ENCODE results near the gene SOST.
"Not testable (repeated sequence)": the region's sequence is repeated elsewhere in the genome, so short reads cannot be mapped to it uniquely, and the experiment has no call there.

The SOST gene

DNA sequence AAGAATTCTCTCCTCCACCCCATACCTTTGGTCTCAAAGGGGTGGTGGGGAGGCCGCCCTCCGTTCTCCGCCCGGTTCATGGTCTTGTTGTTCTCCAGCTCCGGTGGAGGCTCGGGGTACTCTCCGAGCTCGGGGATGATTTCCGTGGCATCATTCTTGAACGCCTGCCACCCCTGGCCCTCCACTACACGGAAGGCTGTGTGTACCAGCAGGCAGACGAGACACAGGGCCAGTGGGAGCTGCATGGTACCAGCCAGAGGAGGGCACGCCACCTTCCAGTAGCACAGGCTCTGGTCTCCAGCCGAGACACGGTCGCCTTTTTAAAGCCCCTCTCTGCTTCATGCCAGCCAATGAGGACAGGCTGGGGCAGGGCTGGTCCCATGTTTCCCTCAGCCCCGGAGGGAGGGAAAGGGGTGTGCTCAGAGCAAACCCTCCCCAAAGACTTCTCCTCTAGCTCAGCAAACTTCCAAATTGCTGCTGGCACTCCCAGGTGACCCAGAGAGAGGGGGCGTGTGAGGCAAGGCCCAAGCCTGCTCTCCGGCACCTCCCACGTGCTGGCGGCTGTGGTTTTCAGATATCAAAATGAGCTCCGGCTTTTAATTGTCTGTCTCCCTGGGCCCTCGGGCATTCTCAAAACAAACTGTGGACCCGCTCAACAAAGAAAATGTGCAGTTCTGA lies at the start of gene SOST:
Gene SOST, minus strand, starts transcription at position 295 of the 678 bp plus-strand sequence. Its CDS starts 50 bp downstream, at position 245.
- DNase-seq = no peak

- no peak for DNase-seq
Observed at GRCh38 chr17:43808076-43808475, 49.5 kb upstream of the SOST start.

- DNase-seq = no peak
Observed at GRCh38 chr17:43805117-43805516, 46.5 kb upstream of the SOST start.

DNA sequence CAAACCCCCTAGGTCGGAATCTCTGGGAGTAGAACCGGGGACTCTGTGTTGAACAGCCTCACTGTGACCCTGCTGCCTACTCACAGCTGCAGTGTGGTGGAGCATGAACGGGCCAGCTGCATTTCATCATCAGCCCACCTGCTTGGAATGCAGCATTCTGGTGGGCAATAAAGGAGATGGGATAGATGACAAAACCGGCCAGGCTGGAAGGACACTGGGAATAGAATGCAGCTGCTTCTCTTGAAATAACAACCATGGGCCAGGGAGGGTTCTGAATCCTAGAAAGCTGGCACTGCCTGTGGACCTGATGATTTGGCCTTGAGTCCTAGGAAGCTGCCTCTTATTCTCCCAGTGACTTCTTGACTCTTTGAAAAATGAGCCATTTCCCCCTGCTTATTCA lies 45.2 kb upstream of the SOST start:
- DNase-seq = no peak

DNA sequence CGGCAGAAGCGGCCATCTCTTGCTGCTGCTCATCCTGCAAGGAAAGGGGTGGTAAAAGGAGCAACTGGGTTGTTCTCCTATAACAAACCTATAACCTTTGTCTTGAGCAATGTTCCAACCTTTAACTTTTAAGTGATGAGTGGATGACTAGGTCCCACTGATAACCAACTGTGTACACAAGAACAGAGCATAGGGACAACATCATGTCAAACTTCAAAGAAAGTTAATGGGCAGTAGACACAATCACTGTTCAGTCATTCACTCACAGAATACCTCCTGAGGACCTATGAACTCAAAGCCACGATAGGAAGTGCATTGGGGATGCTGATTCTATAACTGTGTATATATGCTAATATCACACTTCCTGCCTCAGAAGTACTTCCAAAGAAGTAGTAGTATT lies 43.3 kb upstream of the SOST start:
- DNase-seq = no peak

DNA sequence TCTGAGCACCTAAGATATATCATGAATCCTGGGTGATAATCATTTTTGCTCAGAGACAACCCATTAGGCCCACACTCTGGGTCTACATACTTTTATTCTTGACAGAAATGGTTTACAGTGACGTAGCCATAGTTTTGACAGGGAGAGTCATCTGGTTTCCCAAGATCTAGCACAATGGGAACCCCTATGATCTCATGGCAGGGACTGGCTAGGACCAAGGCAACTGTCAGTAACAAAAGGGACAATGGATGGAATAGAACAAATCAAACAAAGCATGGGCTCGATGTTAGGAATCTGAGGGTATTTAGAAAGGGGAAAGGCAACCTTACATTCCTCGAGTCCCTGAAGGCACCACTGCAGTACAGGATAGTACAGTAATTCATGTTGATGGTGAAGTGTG lies 42.1 kb upstream of the SOST start:
- no peak for DNase-seq

DNA sequence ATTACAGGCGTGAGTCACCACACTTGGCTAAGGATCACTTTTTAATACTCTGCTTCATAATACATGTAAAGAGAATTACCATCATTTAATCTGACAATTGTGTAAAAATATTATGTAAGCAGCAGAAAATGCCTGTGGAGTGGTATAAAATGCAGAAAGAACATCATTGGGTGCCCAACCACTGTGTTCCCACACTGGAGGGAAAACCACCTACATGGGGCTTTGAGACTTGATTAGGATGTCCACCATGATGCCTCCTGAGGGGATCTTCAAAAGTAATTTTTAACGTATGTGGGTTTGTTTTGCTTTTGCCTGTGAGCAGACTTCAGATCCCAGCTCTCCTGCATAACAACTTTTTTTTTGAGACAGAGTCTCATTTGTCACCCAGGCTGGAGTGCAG lies 40.5 kb upstream of the SOST start:
- no peak for DNase-seq

DNA sequence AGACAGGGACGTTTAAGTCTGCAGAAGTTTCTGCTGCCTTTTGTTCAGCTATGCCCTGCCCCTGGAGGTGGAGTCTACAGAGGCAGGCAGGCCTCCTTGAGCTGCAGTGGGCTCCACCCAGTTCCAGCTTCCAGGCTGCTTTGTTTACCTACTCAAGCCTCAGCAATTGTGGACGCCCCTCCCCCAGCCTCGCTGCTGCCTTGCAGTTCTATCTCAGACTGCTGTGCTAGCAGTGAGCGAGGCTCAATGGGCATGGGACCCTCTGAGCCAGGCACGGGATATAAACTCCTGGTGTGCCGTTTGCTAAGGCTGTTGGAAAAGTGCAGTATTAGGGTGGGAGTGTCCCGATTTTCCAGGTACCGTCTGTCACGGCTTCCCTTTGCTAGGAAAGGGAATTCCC lies 39.4 kb upstream of the SOST start:
- not testable (repeated sequence) for DNase-seq

- not testable (repeated sequence) for DNase-seq
Observed at GRCh38 chr17:43792668-43793067, 34.1 kb upstream of the SOST start.

DNA sequence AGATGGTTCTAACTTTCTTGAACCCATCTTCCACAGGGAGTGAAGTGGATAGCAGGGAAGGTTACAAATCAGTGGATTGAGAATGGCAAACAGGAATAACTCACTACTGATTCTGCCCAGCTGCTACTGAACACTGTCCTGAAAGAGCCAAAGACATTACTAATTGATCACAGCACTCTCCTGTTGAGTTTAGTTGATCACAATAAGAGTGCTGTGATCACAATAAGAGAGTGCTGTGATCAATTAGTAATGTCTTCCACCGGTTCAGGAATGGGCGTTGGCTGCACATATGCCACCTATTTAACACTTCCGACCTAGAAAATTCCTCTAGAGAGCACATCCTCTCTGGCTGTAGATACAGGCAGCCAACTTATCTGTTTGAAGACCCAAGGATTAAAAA lies 33.0 kb upstream of the SOST start:
- DNase-seq = no peak

DNA sequence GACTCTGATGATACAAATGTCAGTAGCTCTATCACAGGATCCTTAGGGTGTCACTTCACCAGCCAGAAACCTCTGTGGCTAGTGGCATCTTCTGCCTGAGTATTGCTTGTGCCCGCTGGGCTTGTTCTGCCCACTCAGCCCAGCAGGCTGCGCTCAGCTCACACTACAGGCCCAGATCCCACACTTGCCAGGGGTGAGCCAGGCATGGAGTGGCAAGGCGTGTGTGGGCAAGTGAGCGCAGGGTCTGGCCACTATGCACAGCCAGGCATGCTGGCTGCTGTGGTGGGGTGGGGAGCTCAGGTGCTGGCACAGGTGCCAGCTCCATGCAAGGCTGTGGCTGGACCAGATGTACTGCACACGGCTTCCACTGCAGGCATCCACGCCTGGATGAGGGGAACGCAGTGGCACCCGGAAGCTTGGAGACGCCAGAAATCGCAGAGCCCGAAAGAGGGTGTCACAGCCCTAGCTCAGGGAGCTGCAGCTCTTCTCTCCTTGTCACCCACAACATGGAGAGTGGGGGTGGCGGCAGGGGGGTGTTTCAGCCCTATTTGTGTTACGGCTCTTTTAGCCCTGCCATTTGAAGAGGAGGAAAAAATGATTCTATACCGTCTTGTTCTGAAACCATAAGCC lies 31.8 kb upstream of the SOST start:
- no peak for DNase-seq

- DNase-seq = no peak
Observed at GRCh38 chr17:43789482-43789881, 30.9 kb upstream of the SOST start.

- no peak for DNase-seq
Observed at GRCh38 chr17:43788540-43788939, 29.9 kb upstream of the SOST start.

- no peak for DNase-seq
Observed at GRCh38 chr17:43787728-43788127, 29.1 kb upstream of the SOST start.

- DNase-seq = no peak
Observed at GRCh38 chr17:43784628-43785101, 26.1 kb upstream of the SOST start.

DNA sequence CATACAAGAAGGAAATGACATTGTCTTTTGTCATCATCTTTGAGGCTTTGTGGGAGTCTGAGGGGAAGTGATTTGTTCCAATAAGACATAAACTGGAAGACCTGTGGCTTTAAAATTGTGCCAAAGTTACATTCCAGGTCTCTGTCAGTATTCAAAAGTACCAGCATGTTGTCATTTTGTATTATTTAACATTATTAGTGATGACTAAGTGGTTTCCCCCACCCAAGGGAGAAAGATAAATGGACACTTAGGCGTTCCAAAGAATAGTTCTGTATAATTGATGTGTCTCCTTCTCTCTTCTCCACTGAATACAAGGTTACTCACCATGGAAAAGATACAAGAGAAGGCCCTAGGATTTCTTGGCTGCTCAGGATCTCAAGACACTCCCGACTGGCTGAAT lies 25.5 kb upstream of the SOST start:
- DNase-seq = no peak

GRCh38 chr17:43782913-43783680 lies 24.5 kb upstream of the SOST start:
- no peak for DNase-seq

DNA sequence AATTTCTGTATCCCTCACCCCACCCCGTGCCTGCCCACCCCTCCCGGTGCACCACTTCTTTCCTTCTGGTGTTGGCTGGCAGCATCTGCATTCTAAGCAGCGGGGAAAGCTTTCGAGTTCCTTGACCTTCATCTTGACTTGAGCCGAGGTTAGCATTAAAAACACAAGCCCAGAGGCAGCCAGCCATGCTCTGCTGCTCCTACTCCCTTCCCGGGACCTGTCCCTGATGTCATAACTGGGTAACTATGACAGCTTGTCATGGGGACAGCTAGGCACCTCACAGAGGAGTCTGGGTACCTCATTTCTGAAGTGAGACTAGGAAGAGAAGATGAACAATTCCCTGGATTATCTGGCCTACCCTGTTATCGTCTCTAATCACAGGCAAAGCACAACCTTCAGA lies 21.5 kb upstream of the SOST start, which contains the start of gene CFAP97D1:
Gene CFAP97D1, plus strand, starts transcription at position 301 of the 400 bp plus-strand sequence. Its CDS starts 28 bp downstream, at position 329.
- DNase-seq = no peak

- DNase-seq = peak; percentile 78
Observed at GRCh38 chr17:43779145-43780125, 20.8 kb upstream of the SOST start.

DNA sequence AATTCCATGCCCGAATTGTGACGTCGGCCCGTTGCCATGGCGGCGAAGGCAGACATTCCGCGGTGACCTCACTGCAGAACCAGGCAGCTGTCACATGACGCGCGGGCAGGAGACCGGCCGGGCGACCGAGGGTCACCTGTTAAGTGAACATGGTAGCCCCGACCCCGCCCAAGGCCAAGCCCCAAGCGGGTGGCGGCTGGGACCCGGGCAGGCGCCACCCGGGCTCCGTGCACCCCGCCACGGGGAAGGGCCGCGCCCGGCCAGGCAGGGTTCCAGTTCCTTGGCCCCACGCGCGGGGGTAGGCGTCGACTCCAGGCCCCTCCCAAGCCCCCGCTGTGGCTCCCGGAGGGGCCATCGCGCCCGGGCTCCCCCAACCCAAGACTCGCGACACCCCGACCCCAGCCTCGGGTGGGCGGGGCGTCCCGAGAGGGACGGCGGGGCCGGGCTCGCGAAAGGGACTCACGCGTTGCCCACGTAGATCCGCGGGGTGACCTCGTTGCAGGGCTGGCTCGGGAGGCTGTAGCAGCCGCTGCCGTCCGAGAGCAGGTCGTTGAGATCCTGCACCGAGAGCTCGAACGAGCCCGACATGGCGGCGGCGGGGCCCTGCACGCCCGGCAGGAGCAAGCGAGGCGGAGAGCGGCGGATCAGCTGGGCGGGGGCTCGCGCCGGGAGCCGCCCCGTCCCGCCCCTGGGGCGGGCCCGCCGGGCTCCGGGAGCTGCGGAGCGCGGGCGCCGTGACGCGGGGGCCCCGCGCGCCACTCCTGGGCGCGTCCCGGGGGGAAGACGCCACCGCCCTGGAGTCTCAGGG lies 19.9 kb upstream of the SOST start, which contains the start of gene DUSP3:
Gene DUSP3, minus strand, starts transcription at position 641 of the 808 bp plus-strand sequence. Its CDS starts 53 bp downstream, at position 588.
- peak; percentile 85 for DNase-seq

All from NCI-H2227 treated with DMSO at 0.1 percent for 48 hours (cell line).